ENCODE results near the gene MAN1A2. TPM values are rescaled to one million over a fixed set of nuclear protein-coding genes. Genes with fewer than 3 reads are reported as not detected.
"Not testable (repeated sequence)": the region's sequence is repeated elsewhere in the genome, so short reads cannot be mapped to it uniquely, and the experiment has no call there.

MAN1A2 gene
- total RNA-seq, 1 donor from 2014 or later, result 23.5 TPM

DNA sequence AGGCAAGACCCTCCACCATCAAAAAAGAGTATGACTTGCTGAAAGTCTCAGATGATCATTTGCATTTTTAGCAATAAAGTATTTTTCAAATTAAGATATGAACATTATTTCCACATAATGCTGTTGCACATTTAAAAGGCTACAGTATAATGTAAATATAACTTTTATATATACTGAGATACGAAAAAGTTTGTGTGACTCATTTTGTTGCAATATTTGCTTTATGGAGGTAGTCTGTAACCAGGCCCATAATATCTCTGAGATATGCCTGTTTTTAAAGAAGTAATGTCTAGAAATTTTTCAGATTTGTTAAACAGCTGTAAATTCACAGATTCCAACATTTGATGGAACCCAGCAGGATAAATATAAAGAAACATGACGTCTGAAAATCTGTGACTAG lies 86.7 kb downstream of the MAN1A2 start:
- ATAC-seq (ENCODE audit: poor library complexity) (no peak), DNase-seq (no peak)
- intact Hi-C loops (cut with DNase I), result no loop called here

- intact Hi-C loops (cut with DNase I); DNase-seq; ATAC-seq (ENCODE audit: poor library complexity): not testable (repeated sequence)
These were observed 91.2 kb downstream of the MAN1A2 start for GRCh38 chr1:117458410-117458809.

GRCh38 chr1:117466761-117467160 lies 99.5 kb downstream of the MAN1A2 start:
- ATAC-seq (ENCODE audit: poor library complexity) (no peak), DNase-seq (no peak)
- intact Hi-C loops (cut with DNase I), result no loop called here

DNA sequence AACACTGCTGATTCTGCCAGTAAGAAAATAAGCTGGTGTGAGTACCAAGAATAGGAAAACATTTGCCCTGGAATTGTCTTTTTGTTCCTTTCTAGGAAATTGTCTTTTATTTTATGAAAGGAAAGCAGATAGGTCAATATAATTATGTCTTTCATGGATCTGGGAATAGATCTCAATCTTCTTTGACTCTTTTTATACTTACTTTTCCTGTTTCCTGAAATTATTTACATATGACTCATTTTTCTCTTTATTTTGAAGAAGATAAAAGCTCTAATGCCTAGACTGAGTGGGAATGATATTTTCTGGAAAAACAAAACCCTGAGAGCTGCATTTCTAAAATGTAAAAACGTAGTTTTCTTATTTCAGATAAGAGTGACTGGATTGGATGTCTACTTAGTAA lies 100.1 kb downstream of the MAN1A2 start:
- DNase-seq (no peak), ATAC-seq (ENCODE audit: poor library complexity) (no peak)
- intact Hi-C loops (cut with DNase I), result no loop called here

DNA sequence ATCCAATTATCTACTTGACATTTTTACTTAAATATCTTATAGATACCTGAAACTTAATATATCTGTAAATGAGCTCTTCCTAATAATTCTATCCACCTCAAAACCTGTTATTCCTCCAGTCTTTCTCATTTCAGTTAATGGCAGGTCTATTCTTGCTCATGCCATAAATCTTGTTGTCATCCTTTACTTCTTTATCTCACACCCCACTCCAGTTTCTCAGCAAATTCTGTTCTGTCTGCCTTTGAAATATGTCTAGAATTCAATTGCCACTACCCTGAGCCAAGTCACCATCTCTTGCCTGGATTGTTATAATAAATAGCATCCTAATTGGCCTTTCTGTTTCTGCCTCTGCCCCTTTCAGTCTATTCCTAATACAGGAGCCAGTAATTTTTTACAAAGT lies 105.8 kb downstream of the MAN1A2 start:
- DNase-seq (no peak), ATAC-seq (ENCODE audit: poor library complexity) (no peak)
- intact Hi-C loops (cut with DNase I), result no loop called here

GRCh38 chr1:117475495-117475894 lies 108.2 kb downstream of the MAN1A2 start:
- DNase-seq; intact Hi-C loops (cut with DNase I); ATAC-seq (ENCODE audit: poor library complexity): not testable (repeated sequence)

- DNase-seq, result no peak
- ATAC-seq (ENCODE audit: poor library complexity), result no peak
- intact Hi-C loops (cut with DNase I), result no loop called here
These were observed 111.8 kb downstream of the MAN1A2 start for GRCh38 chr1:117479086-117479485.

GRCh38 chr1:117481410-117481809 lies 114.2 kb downstream of the MAN1A2 start:
- ATAC-seq (ENCODE audit: poor library complexity) (no peak), DNase-seq (no peak)
- intact Hi-C loops (cut with DNase I), result no loop called here

DNA sequence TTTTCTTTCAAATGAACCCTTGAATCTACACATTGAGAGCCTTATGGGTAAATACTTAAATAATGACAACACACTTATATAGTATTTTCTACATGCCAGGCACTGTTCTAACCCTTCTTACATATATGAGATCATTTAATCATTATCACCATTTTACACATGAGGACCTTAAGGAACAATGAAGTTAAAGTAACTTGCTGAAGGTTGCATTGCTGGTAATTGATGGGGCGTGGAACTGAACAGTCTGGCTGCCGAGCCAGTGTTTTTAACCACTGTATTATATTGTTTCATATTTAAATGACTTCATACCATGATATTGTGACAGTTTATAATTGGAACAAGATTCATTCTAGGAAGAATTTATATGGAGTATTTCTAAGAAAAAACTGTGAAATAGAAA lies 126.7 kb downstream of the MAN1A2 start:
- DNase-seq, result no peak

GRCh38 chr1:117495068-117495467 lies 127.8 kb downstream of the MAN1A2 start:
- DNase-seq (no peak), ATAC-seq (ENCODE audit: poor library complexity) (no peak)
- intact Hi-C loops (cut with DNase I), result no loop called here

More for the DNA sequence above, 126.7 kb downstream of the MAN1A2 start:
- no peak for ATAC-seq (ENCODE audit: poor library complexity)
- intact Hi-C loops (cut with DNase I), result no loop called here

DNA sequence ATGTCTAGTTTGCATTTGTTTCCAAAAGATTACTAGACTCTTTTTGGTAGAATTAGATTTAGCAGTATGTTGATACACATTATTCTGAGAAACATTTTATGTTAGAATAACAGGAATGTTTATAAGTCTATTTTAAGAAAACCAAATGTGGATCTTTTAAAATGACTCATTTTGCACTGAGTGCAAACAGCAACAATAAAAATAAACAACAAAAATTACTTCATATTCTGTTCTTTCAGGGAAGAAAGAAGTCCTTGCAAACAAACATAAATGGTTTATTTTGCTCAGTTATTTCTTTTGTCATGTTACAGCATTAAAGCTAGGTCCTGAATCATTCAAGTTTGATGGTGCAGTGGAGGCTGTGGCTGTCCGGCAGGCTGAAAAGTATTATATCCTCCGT lies 131.8 kb downstream of the MAN1A2 start:
- DNase-seq (no peak), ATAC-seq (ENCODE audit: poor library complexity) (no peak)
- intact Hi-C loops (cut with DNase I), result no loop called here

- ATAC-seq (ENCODE audit: poor library complexity), result no peak
- intact Hi-C loops (cut with DNase I), result no loop called here
- no peak for DNase-seq
These were observed 133.3 kb downstream of the MAN1A2 start for GRCh38 chr1:117500584-117500983.

DNA sequence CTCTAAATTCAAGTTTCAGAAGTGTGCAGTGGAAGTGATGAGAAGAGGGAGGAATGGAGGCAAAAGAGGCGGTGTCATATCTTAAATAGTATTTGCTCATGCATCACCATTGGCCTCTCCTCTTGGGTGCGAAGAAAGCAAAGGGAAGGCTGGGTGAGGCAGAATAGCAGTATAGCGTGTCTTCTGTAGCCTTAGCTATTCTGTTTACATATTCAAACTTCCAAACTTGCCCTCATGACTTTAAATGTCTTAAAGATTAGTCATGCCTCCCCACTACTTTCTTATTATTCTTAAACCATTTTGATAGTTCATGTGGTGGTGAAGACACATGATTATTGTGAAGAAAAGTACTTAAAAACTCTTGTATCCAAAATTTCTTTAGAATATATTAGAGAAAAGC lies 134.0 kb downstream of the MAN1A2 start:
- DNase-seq (no peak), ATAC-seq (ENCODE audit: poor library complexity) (no peak)
- intact Hi-C loops (cut with DNase I), result no loop called here

GRCh38 chr1:117511273-117511672 lies 144.0 kb downstream of the MAN1A2 start:
- intact Hi-C loops (cut with DNase I), result loop anchor here (5.0 kb wide), 2 partner anchors 246 to 386 kb away; no protein-coding TSS in a partner anchor
- no peak for ATAC-seq (ENCODE audit: poor library complexity)
- no peak for DNase-seq

DNA sequence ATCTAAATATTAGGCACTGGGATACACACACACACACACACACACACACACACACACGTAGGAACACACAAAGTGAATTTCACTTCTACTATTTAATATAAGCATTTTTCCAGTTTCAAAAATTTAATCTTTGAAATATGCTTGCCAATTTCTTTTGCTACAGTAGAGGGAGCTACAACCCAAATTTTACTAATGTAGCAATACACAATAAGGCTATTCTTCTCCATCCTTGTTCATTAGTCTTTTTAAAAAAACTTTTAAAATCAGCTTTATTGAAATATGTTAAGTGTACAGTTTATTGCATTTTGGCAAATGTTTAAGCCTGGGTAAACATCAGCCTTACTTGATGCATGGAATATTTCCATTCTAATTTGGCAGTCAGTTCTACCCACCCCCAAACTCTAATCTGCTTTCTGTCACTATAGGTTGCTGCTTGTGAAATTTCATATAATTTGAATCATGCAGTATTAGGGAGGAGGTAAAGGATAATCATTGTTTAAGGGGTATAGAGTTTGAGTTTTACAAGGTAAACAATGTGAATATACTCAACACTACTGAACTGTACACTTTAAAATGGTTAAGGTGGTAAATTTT lies 145.6 kb downstream of the MAN1A2 start:
- DNase-seq (no peak), ATAC-seq (ENCODE audit: poor library complexity) (no peak)
- intact Hi-C loops (cut with DNase I), result loop anchor here (5.0 kb wide), 2 partner anchors 244 to 384 kb away; no protein-coding TSS in a partner anchor

DNA sequence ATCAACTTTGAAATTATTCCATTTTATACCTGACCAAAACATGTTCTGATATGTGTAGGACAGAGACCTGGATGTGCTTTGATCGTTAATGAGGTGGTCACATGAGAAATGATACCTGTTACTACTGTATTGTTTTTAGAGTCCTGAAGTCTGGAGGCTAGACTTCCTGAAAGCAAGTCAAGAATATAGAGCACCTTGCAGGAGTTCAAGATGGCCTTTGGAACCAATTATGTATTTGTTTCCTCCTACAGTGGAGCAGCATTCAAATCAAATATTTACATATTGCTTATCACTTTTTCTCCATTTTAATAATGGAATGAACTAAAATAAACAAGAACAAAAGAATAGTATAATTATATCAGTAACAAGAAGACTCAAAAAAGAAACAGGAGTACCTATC lies 155.9 kb downstream of the MAN1A2 start:
- intact Hi-C loops (cut with DNase I), result no loop called here
- DNase-seq, result no peak

DNA sequence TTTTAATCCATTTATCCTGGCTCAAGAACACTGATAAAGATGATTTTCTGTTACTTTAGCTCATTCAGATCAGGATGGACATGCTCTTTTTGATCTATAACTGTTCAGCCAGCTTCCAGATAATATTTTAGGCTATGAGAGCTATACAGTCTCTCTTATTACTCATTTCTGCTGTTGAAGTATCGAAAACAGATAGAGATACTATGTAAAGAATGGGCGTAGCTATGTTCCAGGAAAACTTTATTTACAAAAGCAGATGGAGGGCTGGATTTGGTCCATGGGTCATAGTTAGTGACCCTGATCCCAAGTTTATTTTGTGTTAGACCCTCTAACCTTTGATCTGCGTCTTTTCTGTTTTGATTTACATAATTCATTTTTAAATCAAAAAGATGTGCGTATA lies 159.8 kb downstream of the MAN1A2 start:
- no peak for ATAC-seq (ENCODE audit: poor library complexity)
- no peak for DNase-seq
- intact Hi-C loops (cut with DNase I), result no loop called here

More for the DNA sequence above, 155.9 kb downstream of the MAN1A2 start:
- ATAC-seq (ENCODE audit: poor library complexity), result no peak

DNA sequence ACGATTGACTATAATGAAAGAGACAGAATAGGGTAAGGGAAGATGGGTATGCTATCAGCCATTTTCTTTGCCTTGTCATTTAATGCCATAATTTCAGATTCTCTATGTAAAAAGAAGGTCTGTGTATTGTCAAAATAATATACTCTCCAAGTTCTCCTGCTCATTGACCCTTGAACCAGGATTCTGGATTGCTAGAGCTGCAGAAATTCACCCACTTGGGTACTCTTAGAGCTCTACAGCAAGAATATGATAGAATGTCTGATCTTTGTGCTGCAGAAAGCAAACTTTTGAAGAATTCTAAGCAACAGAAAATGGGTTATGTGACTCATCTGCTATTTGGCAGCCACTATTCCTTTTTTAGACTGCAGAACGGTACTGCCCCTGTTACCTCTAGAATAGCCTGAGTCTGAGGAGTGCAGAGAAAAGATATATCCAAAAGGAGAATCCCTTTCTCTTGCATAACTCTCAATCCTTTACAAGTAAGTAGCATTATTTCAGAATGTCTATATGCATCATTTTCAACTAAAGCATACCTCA lies 160.4 kb downstream of the MAN1A2 start:
- intact Hi-C loops (cut with DNase I), result no loop called here
- ATAC-seq (ENCODE audit: poor library complexity) (no peak), DNase-seq (no peak)

DNA sequence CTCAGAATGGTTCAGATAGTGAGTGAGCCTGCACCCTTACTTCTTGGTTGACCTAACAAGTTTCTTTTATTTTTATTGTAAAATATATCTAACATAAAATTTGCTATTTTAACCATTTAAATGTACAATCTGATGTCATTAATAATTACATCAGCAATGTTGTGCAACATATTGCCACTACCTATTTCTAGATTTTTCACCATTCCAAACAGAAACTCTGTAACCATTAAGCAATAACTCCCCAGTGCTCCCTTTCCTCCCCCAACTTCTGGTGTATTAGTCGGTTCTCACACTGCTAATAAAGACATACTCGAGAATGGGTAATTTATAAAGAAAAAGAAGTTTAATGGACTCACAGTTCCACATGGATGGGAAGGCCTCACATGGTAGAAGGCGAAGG lies 162.4 kb downstream of the MAN1A2 start:
- no peak for DNase-seq
- intact Hi-C loops (cut with DNase I), result loop anchor here (10.0 kb wide), 1 partner anchor 75 kb away; the partner anchor contains the start of gene TENT5C
- ATAC-seq (ENCODE audit: poor library complexity), result no peak

DNA sequence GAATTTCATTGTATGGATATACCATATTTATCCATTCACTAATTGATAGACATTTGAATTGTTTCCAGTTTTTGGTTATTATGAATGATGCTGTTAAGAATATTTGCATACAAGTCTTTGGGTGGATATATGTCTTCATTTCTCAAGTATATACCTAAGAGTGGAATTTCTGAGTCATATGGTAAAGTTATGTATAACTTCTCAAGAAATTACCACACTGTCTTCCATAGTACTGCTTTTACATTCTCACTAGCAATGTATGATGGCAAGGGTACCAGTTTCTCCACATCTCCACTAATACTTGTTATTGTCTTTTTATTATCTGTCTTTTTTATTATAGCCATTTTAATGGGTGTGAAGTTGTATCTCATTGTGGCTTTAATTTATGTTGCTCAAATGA lies 164.0 kb downstream of the MAN1A2 start:
- ATAC-seq (ENCODE audit: poor library complexity) (no peak), DNase-seq (no peak)
- intact Hi-C loops (cut with DNase I), result loop anchor here (10.0 kb wide), 1 partner anchor 74 kb away; the partner anchor contains the start of gene TENT5C
